Measurements from ENCODE around the gene MYBPC2. TPM values are rescaled to one million over a fixed set of nuclear protein-coding genes. Genes with fewer than 3 reads are reported as not detected.

The MYBPC2 gene
- total RNA-seq, 1 donor from 2014 or later: not detected

- Histone ChIP-seq H3K27me3 (ENCODE audit: insufficient read depth, low read length) (peaks cover 4% of the 10 kb centered on the region), H2AFZ (ENCODE audit: low read depth, low read length) (no peak overlapping the region), H3K9me3 (ENCODE audit: insufficient read depth, low read depth, low read length) (no peaks in the 10 kb centered on the region), H3K36me3 (ENCODE audit: insufficient read depth, low read length) (no peaks in the 10 kb centered on the region), H4K20me1 (ENCODE audit: insufficient read depth, low read length) (no peaks in the 10 kb centered on the region), H3K27ac (ENCODE audit: low read depth, low read length) (no peak overlapping the region), H3K4me1 (ENCODE audit: insufficient read depth, low read length) (no peaks in the 10 kb centered on the region), H3K4me2 (ENCODE audit: low read length) (no peak overlapping the region), H3K79me2 (ENCODE audit: insufficient read depth, low read length) (no peaks in the 10 kb centered on the region), H3K4me3 (ENCODE audit: insufficient read depth, low read depth, low read length) (no peak overlapping the region), H3K9ac (ENCODE audit: low read length) (no peak overlapping the region)
- no peaks in the 10 kb centered on the region for H3K27me3 Mint-ChIP-seq (ENCODE audit: low read depth, unreplicated experiment)
- no peak for FAIRE-seq
- no peak for TF ChIP-seq CTCF (IDR thresholded peaks at IDR 0.05; ENCODE audit: insufficient read depth, low read depth, low read length)
- no peak for TF ChIP-seq EZH2 (IDR thresholded peaks at IDR 0.05; ENCODE audit: insufficient read depth, low read length)
- no peaks in the 10 kb centered on the region for H3K36me3 Mint-ChIP-seq (ENCODE audit: low read depth, unreplicated experiment)
- peaks cover 14% of the 10 kb centered on the region for H3K9me3 Mint-ChIP-seq (ENCODE audit: unreplicated experiment)
- H3K27ac Mint-ChIP-seq (ENCODE audit: unreplicated experiment): no peak overlapping the region
- H3K4me3 Mint-ChIP-seq (ENCODE audit: unreplicated experiment): no peak overlapping the region
- DNase-seq (ENCODE audit: low read depth): no peak
- H3K4me1 Mint-ChIP-seq (ENCODE audit: low read depth, unreplicated experiment): no peaks in the 10 kb centered on the region
Measured at GRCh38 chr19:50500753-50501151, 68.1 kb downstream of the MYBPC2 start.

- DNase-seq (ENCODE audit: low read depth) (no peak), FAIRE-seq (no peak)
- H3K9ac ChIP-seq (ENCODE audit: low read length): no peak overlapping the region
- Mint-ChIP-seq H3K4me1 (ENCODE audit: low read depth, unreplicated experiment) (no peaks in the 10 kb centered on the region), H3K4me3 (ENCODE audit: unreplicated experiment) (no peak overlapping the region), H3K9me3 (ENCODE audit: unreplicated experiment) (peaks cover 11% of the 10 kb centered on the region), H3K27me3 (ENCODE audit: low read depth, unreplicated experiment) (no peaks in the 10 kb centered on the region), H3K36me3 (ENCODE audit: low read depth, unreplicated experiment) (no peaks in the 10 kb centered on the region), H3K27ac (ENCODE audit: unreplicated experiment) (no peak overlapping the region)
- peaks cover 4% of the 10 kb centered on the region for H3K27me3 ChIP-seq (ENCODE audit: insufficient read depth, low read length)
- H4K20me1 ChIP-seq (ENCODE audit: insufficient read depth, low read length): no peaks in the 10 kb centered on the region
- no peaks in the 10 kb centered on the region for H3K9me3 ChIP-seq (ENCODE audit: insufficient read depth, low read depth, low read length)
- H3K36me3 ChIP-seq (ENCODE audit: insufficient read depth, low read length): no peaks in the 10 kb centered on the region
- no peak overlapping the region for H3K4me2 ChIP-seq (ENCODE audit: low read length)
- H2AFZ ChIP-seq (ENCODE audit: low read depth, low read length): no peak overlapping the region
- TF ChIP-seq EZH2 (IDR thresholded peaks at IDR 0.05; ENCODE audit: insufficient read depth, low read length) (no peak), CTCF (IDR thresholded peaks at IDR 0.05; ENCODE audit: insufficient read depth, low read depth, low read length) (no peak)
- no peak overlapping the region for H3K4me3 ChIP-seq (ENCODE audit: insufficient read depth, low read depth, low read length)
- no peak overlapping the region for H3K27ac ChIP-seq (ENCODE audit: low read depth, low read length)
- H3K79me2 ChIP-seq (ENCODE audit: insufficient read depth, low read length): no peaks in the 10 kb centered on the region
- no peaks in the 10 kb centered on the region for H3K4me1 ChIP-seq (ENCODE audit: insufficient read depth, low read length)
Measured at GRCh38 chr19:50501186-50501567, 68.5 kb downstream of the MYBPC2 start.

GRCh38 chr19:50501568-50502475 is 69.1 kb downstream of the MYBPC2 start:
- no peaks in the 10 kb centered on the region for H3K27me3 Mint-ChIP-seq (ENCODE audit: low read depth, unreplicated experiment)
- Histone ChIP-seq H4K20me1 (ENCODE audit: insufficient read depth, low read length) (no peaks in the 10 kb centered on the region), H3K27me3 (ENCODE audit: insufficient read depth, low read length) (peaks cover 4% of the 10 kb centered on the region), H3K79me2 (ENCODE audit: insufficient read depth, low read length) (no peaks in the 10 kb centered on the region), H3K36me3 (ENCODE audit: insufficient read depth, low read length) (no peaks in the 10 kb centered on the region), H3K4me1 (ENCODE audit: insufficient read depth, low read length) (no peaks in the 10 kb centered on the region), H3K4me2 (ENCODE audit: low read length) (no peak overlapping the region), H3K9ac (ENCODE audit: low read length) (no peak overlapping the region), H3K4me3 (ENCODE audit: insufficient read depth, low read depth, low read length) (no peak overlapping the region), H3K27ac (ENCODE audit: low read depth, low read length) (no peak overlapping the region), H3K9me3 (ENCODE audit: insufficient read depth, low read depth, low read length) (no peaks in the 10 kb centered on the region), H2AFZ (ENCODE audit: low read depth, low read length) (no peak overlapping the region)
- FAIRE-seq (no peak), DNase-seq (ENCODE audit: low read depth) (no peak)
- H3K9me3 Mint-ChIP-seq (ENCODE audit: unreplicated experiment): peaks cover 11% of the 10 kb centered on the region
- H3K27ac Mint-ChIP-seq (ENCODE audit: unreplicated experiment): no peak overlapping the region
- TF ChIP-seq EZH2 (IDR thresholded peaks at IDR 0.05; ENCODE audit: insufficient read depth, low read length): no peak
- TF ChIP-seq CTCF (IDR thresholded peaks at IDR 0.05; ENCODE audit: insufficient read depth, low read depth, low read length): no peak
- H3K4me3 Mint-ChIP-seq (ENCODE audit: unreplicated experiment): no peak overlapping the region
- H3K4me1 Mint-ChIP-seq (ENCODE audit: low read depth, unreplicated experiment): no peaks in the 10 kb centered on the region
- no peaks in the 10 kb centered on the region for H3K36me3 Mint-ChIP-seq (ENCODE audit: low read depth, unreplicated experiment)
